Germinal center (tissue), 1 donor: ENCODE results near the gene SH3BP4.
"Not testable (repeated sequence)": the region's sequence is repeated elsewhere in the genome, so short reads cannot be mapped to it uniquely, and the experiment has no call there.

Experiments used
- DNase-seq: peaks from one replicate; pipeline ENCODE4 v3.0.0; 2012; ENCODE audit warnings: mixed read lengths, low spot score

Gene SH3BP4

DNA sequence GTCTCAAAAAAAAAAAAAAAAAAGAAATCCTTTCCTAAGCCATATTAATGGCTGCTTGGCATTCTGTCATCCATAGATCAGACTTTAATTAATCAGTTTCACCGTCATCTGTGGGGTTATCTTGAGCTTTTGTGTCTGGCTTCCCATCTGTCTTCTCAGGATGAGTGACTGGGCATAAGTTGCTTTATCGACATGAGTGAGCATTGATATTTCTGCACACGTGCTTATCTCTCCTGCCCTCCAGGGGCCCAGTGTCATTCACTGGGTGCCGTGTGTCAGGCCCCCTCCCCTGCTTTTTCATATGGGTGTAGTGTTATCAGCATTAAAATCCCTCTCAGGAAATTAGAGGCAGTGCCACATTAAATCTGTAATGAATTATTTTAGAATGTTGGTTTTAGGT, 65.6 kb downstream of the SH3BP4 start:
- DNase-seq: no peak

DNA sequence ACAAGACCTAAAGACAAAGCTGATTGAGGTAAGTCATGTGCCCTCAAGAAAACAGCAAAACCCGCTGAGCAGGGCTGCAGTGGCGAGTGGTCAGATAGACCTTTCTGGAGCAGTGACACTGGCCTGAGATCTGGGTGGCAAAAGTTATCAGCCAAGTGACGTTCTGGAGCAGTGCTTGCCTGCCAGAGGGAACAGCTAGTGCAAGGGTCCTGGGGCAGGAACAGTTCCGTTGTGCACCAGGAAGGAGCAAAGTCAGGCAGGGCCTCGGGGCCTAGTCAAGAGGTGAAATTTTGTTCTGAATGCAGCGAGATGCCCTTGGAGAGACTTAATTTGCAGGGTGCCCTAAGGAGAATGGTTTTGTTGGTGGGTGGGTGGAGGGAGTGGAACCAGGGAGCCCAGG, 67.0 kb downstream of the SH3BP4 start:
- no peak for DNase-seq

DNA sequence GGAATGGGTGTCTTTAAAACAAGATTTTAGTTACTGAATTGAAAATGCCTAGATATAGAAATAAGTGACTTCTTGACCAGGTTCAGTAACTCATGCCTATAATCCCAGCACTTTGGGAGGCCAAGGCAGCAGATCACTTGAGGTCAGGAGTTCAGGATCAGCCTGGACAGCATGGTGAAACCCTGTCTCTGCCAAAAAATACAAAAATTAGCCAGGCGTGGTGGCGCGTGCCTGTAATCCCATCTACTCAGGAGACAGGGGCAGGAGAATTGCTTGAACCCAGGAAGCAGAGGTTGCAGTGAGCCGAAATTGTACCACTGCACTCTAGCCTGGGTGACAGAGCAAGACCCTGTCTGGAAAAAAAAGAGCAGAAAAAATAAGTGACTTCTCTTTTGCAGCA, 68.3 kb downstream of the SH3BP4 start:
- DNase-seq: not testable (repeated sequence)

GRCh38 chr2:235021752-235022151, 69.9 kb downstream of the SH3BP4 start:
- no peak for DNase-seq

- no peak for DNase-seq
Observed at GRCh38 chr2:235024191-235024860, 72.5 kb downstream of the SH3BP4 start.

- DNase-seq: no peak
Observed at GRCh38 chr2:235024931-235025773, 73.3 kb downstream of the SH3BP4 start.

DNA sequence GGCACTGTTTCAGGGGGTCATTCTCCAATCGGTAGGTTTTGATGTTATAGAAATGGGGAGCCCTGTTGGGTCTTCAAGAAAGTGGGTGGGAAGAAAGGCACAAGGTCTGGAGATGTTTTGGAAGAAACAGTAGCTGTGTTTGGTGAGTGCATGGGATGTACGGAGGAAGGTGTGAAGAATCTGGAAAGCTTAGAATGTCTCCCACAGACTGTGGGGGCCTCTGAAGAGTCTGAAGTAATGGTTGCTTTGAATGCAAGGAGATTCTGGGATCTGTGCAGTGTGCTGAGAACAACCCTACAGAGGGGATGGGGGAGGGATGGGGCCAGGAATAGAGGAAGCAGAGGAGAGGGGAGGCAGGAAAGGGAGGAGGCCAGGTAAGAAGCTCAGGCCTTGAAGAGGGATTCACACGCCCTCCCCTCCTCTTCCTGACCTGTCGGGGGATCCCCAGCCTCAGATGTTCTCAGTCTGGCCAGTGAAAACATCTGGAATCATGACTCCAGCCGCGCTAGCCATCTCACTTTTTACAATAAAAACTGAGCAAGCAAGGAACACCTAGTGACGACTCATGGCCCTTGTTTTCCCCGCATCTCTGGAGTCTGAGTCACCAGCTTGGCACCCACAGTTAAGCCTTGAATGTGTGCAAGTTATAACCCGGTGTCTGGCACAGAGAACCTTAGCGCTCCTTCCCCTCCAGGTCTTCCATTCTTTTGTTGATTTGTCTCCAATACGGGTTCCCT, 74.2 kb downstream of the SH3BP4 start:
- DNase-seq: no peak

DNA sequence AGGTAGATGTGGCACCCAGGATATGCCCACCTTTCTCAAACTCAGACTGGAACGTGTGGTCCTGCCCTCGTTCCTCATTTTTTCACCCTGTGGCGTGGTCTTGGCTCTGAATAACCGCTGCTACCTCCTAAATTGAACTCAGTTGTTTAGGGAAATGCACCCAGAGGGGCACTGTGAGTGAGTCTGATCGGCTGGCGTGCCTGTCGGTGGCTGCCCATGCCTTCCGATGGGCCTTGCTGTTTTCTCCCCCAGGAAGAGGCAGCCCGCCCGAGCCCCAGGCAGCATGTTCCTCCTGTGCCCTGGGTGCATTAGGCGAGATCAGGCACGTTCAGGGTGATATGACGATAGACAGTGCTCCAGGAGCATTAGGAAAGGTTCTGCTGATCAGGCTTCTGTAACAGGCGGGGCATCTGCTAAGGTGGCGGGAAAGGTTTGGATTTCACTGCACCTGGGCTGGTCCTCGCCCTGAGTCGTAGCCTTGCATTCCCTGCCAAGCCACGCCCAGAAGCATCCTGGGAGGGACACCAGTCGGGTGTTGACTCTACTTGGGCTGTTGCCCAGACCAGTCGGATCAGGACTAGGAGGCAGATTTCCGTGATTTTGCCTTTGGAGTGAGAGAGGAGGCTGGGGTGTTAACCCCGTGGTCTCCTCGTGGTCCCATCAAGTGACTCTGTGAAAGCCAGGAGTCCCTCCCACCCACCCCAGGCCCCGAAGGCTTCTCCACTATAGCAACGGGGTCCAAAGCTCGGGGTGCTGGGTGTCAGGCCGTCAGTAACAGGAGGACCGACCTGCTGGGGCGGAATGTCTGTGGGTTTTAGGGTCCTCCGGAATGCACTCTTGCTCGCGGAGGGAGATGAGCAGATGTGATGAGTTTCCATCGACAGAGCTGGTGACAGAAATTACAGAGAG, 75.1 kb downstream of the SH3BP4 start:
- no peak for DNase-seq

- DNase-seq: no peak
Observed at GRCh38 chr2:235027558-235028214, 75.9 kb downstream of the SH3BP4 start.

- DNase-seq: no peak
Observed at GRCh38 chr2:235028646-235029045, 76.8 kb downstream of the SH3BP4 start.

GRCh38 chr2:235029054-235029453, 77.2 kb downstream of the SH3BP4 start:
- no peak for DNase-seq

DNA sequence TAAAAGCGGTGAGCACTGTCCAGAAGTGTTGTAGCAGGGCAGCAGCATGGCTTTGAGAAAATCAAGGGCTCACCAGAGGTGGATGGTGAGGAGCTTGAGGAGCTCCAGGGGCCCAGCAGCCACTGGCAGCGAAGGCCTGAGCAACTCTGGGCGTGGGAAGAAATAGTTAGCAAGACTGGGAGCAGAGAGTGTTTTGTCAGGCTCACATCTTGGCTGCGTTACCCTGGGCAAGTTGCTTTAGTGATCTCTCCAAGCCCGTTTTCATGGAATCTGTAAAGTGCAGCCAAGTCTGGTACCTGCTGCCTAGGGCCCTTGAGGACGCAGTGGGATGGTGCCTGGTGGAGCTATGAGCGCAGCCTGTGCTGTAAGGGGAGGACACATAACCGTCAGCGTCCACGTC, 78.3 kb downstream of the SH3BP4 start:
- no peak for DNase-seq

GRCh38 chr2:235030936-235031335, 79.1 kb downstream of the SH3BP4 start:
- no peak for DNase-seq

DNA sequence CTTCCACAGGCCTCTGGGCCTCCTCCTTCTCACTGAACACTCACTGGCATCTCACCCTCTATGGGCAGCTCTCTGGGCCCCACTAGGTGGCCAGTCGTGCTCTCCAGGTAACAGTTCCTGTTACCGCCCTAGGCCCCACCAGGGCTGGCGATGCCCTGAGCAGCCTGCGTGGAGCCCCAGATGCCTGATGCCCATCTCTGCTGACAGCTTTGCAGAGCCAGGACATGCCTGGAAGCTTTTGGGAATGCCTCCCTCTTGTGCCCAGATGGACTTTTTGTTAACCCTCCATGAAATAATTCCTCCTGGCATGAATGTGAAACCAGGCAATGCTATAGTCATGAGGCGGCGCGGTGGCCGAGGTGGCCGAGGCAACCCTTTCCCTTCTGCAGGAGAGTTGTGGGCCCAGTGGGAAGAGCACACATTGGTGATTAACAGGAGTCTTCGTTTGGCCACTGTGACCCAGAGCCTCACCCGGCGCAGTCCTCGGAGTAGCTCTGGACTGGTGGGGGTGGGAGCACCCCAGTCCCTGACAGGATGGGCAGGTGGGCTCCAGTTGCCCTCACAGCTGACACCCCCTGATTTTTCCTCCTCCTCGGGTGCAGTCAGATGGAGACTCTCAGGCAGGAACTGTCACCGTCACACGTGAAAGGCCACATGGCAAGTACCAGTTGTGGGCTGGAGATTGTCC, 80.0 kb downstream of the SH3BP4 start:
- DNase-seq: no peak

DNA sequence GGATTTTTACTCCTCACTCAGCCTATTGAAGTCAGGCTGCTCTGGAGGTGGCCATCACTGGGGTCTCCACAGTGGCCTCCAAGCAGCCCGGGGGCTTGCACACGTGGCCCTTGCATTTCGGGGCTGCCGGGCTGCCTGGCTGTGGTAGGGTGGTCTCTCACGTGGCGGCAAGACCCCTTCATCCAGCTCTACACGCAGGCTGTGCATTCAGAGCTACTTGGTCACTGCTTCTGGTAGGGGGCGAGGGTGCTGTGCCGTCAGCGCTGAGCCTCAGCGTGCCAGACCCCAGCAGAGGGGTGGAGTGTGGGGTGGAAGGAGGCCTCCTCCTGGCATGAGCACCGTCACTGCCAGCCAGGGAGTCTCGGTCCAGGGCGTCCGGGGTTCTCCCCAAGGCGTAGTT, 80.6 kb downstream of the SH3BP4 start:
- no peak for DNase-seq

DNA sequence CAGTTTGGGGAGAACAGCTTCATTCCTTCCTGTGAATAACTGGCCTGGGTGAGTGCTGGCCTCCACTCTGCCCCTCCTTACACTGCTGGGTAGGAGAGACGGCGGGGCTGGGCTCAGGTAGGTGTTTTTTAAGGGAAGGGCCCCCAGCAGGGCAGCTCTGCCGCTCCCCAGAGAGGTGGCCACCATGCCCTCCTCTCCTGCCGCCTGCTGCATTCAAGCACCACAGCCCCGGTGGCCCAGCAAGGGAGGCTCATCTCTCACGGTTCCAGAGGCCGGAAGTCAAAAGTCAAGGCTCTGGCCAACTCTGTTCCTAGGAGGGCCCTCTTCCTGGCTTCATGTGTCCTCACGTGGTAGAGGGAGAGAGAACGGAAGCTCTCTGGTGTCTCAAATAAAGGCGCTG, 81.1 kb downstream of the SH3BP4 start:
- DNase-seq: no peak

DNA sequence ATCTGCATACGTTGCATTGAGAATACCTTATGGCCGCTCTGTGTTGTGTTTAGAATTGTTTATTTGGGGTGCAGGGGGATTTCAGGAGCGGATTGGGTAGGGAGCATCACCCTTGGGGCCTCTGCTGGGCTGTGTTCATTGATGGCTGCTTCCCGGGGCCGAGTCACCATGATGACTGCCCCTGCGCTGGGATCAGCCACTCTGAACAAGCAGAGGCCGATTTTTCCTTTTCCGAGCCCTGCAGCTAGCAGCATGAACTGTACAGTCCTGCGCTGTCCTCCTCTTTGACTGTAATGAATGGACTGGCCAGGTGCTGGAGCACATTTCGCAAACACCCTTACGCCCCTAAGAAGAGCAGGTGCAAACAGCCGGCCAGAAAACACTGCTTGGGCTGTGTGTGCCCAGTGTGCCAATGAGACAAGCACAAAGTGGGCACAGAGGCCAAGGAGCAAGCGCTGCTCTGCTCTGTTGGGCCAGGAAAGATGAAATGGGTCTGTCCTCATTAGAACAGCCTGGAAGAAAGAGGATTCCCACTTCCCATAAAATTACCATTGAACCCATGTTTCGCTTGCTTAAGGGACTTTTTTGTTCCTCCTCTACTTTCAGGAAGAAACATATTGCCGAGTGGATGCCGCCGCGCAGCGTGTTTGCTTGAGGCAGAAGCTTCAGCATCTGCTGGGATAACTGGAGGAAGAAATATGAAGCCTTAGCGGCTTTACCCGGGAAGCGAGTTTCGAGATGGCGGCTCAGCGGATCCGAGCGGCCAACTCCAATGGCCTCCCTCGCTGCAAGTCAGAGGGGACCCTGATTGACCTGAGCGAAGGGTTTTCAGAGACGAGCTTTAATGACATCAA, 82.7 kb downstream of the SH3BP4 start:
- no peak for DNase-seq

GRCh38 chr2:235037604-235038166, 85.9 kb downstream of the SH3BP4 start:
- DNase-seq: no peak

- no peak for DNase-seq
Observed at GRCh38 chr2:235041221-235041917, 89.6 kb downstream of the SH3BP4 start.
